CD4-positive, alpha-beta T cell treated with Interleukin-12 subunit alpha and Interleukin-12 subunit beta, for 1 hour (primary cell): ENCODE results near the gene CLDND2.
"Not testable (repeated sequence)": the region's sequence is repeated elsewhere in the genome, so short reads cannot be mapped to it uniquely, and the experiment has no call there.

Experiments
- DNase-seq: peaks from one replicate; pipeline ENCODE4 v3.0.0-alpha.2; 2020

CLDND2 gene

GRCh38 chr19:51368366-51369282, at the start of gene CLDND2:
CLDND2 (minus strand) TSS chr19:51369003; CDS start chr19:51368577, 426 bp downstream.
- peak; percentile 29 for DNase-seq

DNA sequence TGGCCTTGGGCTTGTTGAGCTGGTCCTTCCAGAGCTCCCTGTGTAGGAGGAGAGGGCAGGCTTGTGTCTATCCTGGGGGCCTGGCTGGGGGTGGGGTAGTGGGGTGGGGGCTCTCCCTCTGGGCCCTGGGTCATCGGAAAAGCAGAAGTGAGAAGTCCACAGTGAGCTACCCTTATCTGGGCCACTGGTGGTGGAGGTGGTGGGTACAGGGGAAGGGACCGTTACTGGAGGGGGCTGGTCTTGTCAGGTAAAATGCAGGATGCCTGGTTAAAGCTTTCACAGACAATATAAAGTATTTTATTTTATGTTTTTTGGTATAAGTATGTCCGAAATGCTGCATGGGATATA, 49.0 kb upstream of the CLDND2 start:
- no peak for DNase-seq

GRCh38 chr19:51417107-51417809, 48.5 kb upstream of the CLDND2 start, which contains the start of gene SIGLEC10:
SIGLEC10 (minus strand) TSS chr19:51417642; CDS start chr19:51417581, 61 bp downstream.
- DNase-seq: peak; percentile 15

- not testable (repeated sequence) for DNase-seq
These were observed 47.6 kb upstream of the CLDND2 start for GRCh38 chr19:51416422-51416821.

DNA sequence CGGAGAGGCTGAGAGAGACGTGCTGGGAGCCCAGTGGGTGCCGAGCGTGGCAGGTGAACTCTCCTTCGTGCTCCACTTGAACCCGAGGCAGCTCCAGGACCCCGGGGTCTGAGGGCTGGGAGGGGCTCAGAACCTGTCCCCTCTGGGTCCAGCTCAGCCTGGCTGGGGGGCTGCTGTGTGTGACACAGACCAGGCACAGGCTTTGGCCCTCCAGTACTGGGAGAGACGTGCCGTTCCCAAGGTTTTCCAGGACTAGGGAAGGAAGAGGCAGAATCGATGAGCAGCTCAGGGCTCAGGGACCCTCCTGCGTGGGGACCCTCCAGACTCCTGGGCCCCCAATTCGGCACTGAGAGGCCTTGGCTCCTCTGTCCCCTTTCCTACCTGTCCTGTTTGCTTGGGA, 46.4 kb upstream of the CLDND2 start:
- no peak for DNase-seq

DNA sequence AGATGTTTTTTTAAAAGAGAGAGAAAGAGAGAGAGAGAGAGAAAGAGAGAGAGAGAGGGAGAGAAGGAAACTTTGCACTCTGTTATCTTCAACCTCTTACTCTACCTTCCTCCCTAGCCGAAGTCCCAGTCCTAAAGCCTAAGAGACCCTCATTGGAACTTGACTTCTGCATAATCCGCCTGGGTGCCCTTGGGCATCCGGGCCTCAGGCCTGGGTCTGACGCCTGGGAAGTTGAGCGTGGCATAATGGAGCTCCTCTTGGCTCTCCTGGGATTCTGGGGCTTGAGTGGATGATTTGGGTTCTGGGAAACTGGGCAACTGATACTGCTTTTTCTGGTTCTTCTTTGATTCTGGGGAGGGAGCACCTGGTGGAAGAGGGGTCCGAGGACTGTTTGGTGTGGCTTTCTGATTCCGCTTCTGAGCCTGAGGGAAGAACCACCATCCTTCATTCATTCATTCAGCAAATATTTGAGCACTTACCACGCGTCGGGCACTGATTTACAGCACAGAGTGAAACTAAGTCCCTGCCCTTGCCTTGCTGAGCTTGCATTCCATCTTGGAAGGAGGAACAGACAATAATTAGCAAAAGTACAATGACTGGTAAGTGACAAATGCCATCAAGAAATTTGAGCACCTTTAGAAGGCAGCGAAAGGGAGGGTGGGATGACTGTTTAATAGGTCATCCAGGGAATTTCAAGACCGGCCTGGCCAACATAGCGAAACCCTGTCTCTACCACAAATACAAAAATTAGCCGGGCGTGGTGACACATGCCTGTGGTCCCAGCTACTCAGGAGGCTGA, 42.3 kb upstream of the CLDND2 start:
- DNase-seq: no peak

- DNase-seq: peak; percentile 52
These were observed 38.8 kb upstream of the CLDND2 start for GRCh38 chr19:51407511-51408131.

DNA sequence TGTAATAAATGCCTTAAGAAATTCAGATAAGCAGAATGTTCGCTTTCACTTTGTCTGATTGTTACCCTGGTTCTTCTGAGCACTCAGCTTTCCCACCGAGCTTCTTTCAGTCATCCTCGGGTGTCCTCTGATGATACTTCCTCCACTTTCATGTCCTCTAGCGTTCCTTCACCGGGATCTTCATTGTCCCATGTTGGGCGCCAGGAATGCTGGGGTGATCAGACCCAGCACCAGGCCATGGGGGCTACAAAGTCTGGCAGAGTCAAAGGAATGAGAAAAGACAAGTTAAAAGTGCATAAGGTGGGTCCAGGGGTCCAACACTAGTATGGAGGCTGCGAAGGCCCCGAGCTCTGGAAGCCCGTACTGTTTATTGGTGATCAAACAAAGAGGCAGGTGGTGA, 33.3 kb upstream of the CLDND2 start:
- DNase-seq: no peak

- not testable (repeated sequence) for DNase-seq
These were observed 31.1 kb upstream of the CLDND2 start for GRCh38 chr19:51399936-51400335.

DNA sequence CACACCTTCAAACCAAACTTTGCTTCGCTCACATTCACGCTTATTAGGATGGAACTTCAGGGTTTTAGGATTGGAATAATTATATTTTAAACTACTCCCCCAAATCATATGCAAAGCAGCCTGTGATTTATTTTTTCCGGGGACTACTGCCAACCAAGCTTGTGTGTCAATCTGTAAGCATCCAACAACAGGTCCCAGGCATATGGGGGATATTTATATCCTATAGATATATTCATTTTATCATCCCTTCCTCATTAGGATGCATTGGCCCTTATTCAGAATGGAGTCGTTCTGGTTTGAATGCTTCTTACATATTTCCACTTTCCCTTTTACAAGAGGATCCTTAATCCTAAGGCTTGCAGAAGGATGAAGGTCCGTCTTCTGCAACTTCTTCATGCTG, 30.4 kb upstream of the CLDND2 start:
- no peak for DNase-seq

DNA sequence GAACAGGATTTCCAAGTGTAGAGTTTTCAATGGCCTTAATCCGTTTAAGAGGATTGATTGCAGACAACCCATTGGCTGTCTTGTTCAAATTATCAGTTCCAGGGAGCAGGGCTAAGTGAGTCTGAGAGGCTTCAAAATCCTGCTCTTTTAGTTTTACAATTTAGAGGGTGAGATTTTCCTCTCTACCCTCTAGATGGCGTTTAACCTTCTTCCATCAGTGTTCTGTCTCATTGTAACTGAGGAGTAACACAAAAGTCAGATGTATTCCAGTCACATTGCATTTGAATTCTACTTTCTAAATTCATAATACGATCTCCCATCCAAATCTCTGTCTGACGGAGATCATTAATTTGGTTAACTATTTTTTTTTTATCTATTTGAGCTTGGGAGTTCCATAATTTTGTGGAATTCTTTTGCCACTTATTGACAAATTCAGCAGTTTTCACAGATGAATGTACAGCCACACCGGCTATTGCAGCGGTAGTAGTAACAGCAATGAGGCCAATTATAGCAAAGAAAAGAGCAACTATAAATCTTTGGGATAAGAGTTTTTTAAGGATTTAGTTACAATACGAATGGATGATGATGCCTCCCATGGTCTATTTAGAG, 29.4 kb upstream of the CLDND2 start:
- peak; percentile 45 for DNase-seq

DNA sequence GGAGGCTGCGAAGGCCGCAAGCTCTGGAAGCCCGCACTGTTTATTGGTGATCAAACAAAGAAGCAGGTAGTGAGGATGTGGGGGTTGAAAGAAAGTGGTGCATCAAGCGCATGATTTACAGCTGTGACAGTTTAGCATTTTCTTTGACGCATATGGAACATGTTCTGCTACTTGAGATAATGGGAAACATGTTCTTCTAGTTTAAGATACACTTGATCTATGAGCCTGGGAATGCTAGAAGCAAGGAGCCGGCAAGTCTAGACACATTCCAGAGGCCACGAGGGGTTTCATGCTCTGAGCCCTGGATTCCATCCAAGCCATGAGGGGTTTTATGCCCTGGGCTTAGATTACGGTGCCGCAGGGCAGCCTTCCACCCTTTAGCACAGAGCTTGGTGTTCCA, 28.6 kb upstream of the CLDND2 start:
- not testable (repeated sequence) for DNase-seq

DNA sequence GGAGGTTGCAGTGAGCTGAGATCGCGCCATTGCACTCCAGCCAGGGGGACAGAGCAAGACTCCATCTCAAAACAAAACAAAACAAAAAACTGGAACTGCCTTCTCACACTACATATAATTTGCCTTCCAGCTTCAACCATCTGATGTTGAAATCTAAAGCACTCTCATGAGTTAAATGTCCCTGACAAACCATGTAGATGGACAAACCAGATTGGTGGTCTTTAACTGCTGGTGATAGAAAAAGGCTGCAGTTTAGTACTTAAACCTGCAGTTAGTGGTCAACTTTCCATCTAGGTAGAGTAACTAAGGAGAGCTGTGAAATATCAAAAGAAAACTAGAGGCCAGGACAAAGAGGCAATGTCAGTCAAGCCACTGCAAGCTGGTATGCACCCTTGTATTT, 27.4 kb upstream of the CLDND2 start:
- no peak for DNase-seq

DNA sequence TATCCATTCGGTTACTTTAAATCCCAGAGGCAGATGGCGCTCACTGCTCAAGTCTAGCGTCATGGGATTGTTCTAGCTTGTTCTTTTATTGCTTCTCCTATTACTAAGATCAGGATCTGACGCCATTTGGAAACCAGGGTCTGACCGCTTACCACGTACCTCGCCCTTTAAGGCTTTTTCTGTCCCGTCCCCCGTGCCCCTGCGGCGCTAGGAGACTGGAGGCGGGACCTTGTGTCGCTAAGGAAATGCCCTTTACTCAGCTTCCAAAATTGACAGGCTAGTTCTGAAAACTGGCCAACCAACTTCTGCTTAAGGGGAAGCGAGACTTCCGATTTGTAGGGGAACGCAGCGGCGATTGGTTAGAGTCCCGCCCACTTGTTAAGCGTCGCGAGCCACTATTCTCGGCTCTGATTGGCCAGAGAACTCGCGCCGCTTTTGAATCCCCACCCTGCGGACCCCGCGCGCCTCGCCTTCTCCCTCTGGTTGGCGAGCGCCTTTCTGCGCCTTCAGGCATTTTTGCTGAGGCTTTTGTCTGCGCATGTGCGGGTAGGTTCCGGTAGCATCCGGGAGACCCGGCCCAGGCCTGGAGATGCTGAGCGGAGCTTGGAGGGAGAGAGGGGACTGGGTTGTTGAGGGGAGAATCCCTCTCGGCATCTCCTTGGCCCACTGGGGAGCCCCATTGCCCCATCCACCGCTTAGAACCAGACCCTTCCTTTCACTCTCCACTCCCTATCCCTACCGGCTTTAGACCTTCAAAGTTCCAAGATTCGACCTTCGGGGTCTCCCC, 25.4 kb upstream of the CLDND2 start:
- peak; percentile 95 for DNase-seq

- DNase-seq: no peak
These were observed 23.9 kb upstream of the CLDND2 start for GRCh38 chr19:51392701-51393100.

DNA sequence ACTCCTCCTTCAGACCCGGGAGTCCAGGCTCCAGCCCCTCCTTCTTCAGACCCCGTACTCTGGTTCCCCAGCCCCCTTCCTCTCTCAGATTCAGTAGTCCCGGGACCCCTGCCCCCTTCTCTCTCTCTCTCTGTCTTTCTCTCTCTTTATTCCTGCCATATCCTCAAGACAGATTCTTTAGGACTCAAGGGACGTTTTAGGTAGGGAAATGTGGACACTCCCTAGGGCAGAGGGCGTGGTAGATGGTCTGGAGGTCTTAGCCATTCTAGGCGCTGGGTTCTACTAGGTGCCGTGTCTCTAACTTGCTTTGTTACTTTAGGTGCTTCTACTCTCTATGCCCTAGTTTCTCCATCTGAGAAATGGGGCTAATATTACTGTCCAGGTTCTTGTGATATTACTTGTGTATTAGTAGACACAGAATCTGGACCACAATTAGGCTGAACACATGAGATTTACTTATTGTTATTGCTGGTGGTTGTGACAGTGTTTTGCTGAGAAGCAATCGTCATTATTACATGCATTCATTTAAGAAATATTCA, 22.3 kb upstream of the CLDND2 start:
- DNase-seq: no peak

DNA sequence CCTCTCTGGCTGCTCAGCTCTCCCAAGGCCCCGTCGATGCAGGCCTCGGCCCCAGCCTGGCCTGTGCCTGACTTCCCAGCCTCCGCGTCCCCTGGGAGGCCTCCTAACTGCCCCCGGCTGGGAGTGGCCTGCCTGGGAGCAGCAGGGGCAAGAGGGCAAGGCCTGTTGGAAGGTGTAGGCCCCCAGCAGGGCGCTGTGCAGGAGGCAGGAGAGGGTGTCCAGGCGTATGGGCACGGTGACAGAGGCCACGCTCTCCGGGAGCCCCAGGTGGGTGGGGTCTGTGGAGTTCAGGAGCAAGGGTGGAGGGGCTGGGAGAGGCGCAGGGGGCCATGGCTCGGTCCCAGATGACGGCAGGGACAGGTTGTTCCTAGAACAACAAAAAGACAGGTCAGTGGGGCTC, 20.3 kb upstream of the CLDND2 start:
- DNase-seq: no peak

DNA sequence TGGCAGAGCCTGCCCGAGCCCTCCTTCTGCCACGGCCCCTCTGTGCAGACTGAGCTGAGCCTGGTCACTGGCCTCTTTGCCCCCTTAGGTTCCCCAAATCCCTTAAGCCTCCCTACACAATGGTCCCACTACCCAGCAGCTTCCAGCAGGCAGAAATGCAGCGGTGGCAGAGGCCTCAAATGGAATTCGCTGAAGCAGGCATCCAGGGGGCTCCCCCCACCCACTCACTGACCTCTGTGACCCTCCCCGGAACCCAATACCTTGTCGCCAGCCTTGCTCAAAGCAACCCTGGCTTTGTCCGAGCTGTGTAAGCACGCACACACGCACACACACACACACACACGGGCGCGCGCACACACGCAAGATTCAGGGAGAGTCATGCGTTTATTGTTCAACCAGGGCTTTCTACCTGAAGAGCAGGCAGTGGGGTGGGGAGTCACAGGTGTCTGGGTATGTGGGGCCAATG, 19.2 kb upstream of the CLDND2 start, which contains the start of gene LIM2:
TSS of gene LIM2 (minus strand) at position 51 of the 466 bp plus-strand sequence. CDS start 531 bp downstream, outside the sequence.
- no peak for DNase-seq

DNA sequence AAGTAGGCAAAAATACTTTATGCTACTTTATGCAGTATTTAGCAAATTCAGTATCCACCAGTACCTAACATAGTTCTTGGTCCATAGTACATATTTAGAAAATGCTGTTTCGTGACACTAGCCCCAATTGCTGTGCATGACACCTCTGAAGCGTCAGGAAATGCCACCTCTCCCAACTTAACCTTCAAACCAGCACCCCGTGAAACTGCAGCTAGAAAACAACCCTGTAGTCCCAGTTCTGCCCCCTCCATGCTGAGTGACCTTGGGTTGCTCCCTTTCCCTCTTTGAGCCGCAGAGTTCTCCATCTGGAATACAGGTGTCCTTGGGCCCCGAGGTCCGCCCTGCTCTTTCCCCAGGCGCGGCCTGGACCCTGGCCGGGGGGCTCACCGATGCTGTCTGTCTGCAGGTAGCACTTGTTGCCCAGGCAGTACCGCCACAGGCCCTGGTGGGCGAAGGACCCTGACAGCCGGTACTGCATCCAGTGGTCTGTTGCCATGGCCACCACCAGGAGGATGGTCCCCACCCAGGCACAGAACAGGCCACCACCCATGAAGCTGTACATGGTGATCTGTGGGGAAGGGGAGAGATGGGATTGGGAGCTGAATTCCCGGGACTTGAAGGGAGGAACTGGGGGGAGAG, 18.2 kb upstream of the CLDND2 start:
- DNase-seq: peak; percentile 33

GRCh38 chr19:51382004-51382403, 13.2 kb upstream of the CLDND2 start:
- DNase-seq: no peak
